Activated naive CD8-positive, alpha-beta T cell treated with anti-CD3 and anti-CD28 coated beads, Interleukin-2, amount 10 ng/mL, durations not matched to agents 7 days and 5 days (primary cell): ENCODE measurements around the gene SH3BP4. TPM values are rescaled to one million over a fixed set of nuclear protein-coding genes. Genes with fewer than 3 reads are reported as not detected.

Source experiments
- ATAC-seq: fragments of 150-1000 bp; cut with Tn5 transposase; one replicate; pipeline ENCODE4 v1.10.0; 2021; ENCODE audit warnings: low read depth, moderate library complexity
- POLR2A ChIA-PET: fragments of 350-600 bp; sonication (Branson Sonifier 250); formaldehyde crosslinking; loops from one replicate; lab custom pipeline; 2021; ENCODE audit warnings: antibody characterized with exemption; lab: Charles Lee
- DNase-seq: peaks from one replicate; pipeline ENCODE4 v3.0.0; 2021
- H3K27ac Mint-ChIP-seq: one replicate; pipeline ENCODE4 v1.8.0; 2022; ENCODE audit warnings: mild to moderate bottlenecking, mixed read lengths
- H3K27me3 Mint-ChIP-seq: one replicate; pipeline ENCODE4 v1.8.0; 2022; ENCODE audit warnings: mild to moderate bottlenecking, moderate library complexity, mixed read lengths
- H3K36me3 Mint-ChIP-seq: one replicate; pipeline ENCODE4 v1.8.0; 2021; ENCODE audit warnings: mild to moderate bottlenecking, mixed read lengths
- H3K4me1 Mint-ChIP-seq: one replicate; pipeline ENCODE4 v1.8.0; 2021; ENCODE audit warnings: mixed read lengths
- H3K4me3 Mint-ChIP-seq: one replicate; pipeline ENCODE4 v1.8.0; 2022; ENCODE audit warnings: mild to moderate bottlenecking, moderate library complexity, mixed read lengths
- H3K9me3 Mint-ChIP-seq: one replicate; pipeline ENCODE4 v1.8.0; 2021; ENCODE audit warnings: mixed read lengths
- total RNA-seq, 2 experiments: library from RNA; stranded (reverse); gene quantifications; one replicate each; pipeline ENCODE4 v1.2.3, GENCODE V29; 2021

The SH3BP4 gene
- total RNA-seq, 2 experiments from 2014 or later: 0.17 TPM; not detected in 1

GRCh38 chr2:235083822-235084221 is 132.0 kb downstream of the SH3BP4 start:
- Mint-ChIP-seq H3K9me3 (peaks cover 1% of the 10 kb centered on the region), H3K4me1 (no peaks in the 10 kb centered on the region), H3K27me3 (no peaks in the 10 kb centered on the region), H3K27ac (no peak overlapping the region), H3K4me3 (no peak overlapping the region), H3K36me3 (no peaks in the 10 kb centered on the region)
- DNase-seq (no peak), ATAC-seq (no peak)
- POLR2A ChIA-PET: no interaction called here

- Mint-ChIP-seq H3K27ac (no peak overlapping the region), H3K9me3 (peaks cover 1% of the 10 kb centered on the region), H3K4me3 (no peak overlapping the region), H3K4me1 (no peaks in the 10 kb centered on the region), H3K36me3 (no peaks in the 10 kb centered on the region), H3K27me3 (peaks cover 1% of the 10 kb centered on the region)
- no peak for DNase-seq
- ATAC-seq: no peak
- POLR2A ChIA-PET: no interaction called here
Observed at GRCh38 chr2:235084424-235084823, 132.6 kb downstream of the SH3BP4 start.

- Mint-ChIP-seq H3K9me3 (peaks cover 1% of the 10 kb centered on the region), H3K27me3 (peaks cover 4% of the 10 kb centered on the region), H3K27ac (no peak overlapping the region), H3K4me3 (no peak overlapping the region), H3K36me3 (no peaks in the 10 kb centered on the region), H3K4me1 (no peaks in the 10 kb centered on the region)
- ATAC-seq: no peak
- no peak for DNase-seq
- POLR2A ChIA-PET: no interaction called here
Observed at GRCh38 chr2:235085476-235085875, 133.7 kb downstream of the SH3BP4 start.

- ATAC-seq: no peak
- Mint-ChIP-seq H3K27me3 (peaks cover 4% of the 10 kb centered on the region), H3K9me3 (peaks cover 1% of the 10 kb centered on the region), H3K36me3 (no peaks in the 10 kb centered on the region), H3K27ac (no peak overlapping the region), H3K4me1 (no peaks in the 10 kb centered on the region), H3K4me3 (no peak overlapping the region)
- POLR2A ChIA-PET: no interaction called here
- no peak for DNase-seq
Observed at GRCh38 chr2:235086481-235087184, 134.8 kb downstream of the SH3BP4 start.

- DNase-seq: no peak
- Mint-ChIP-seq H3K36me3 (no peaks in the 10 kb centered on the region), H3K9me3 (peaks cover 1% of the 10 kb centered on the region), H3K4me3 (no peak overlapping the region), H3K27ac (no peak overlapping the region), H3K4me1 (no peaks in the 10 kb centered on the region), H3K27me3 (peaks cover 4% of the 10 kb centered on the region)
- no peak for ATAC-seq
- POLR2A ChIA-PET: no interaction called here
Observed at GRCh38 chr2:235087832-235088495, 136.1 kb downstream of the SH3BP4 start.

- POLR2A ChIA-PET: no interaction called here
- Mint-ChIP-seq H3K27ac (no peak overlapping the region), H3K27me3 (peaks cover 4% of the 10 kb centered on the region), H3K9me3 (peaks cover 1% of the 10 kb centered on the region), H3K4me3 (no peak overlapping the region), H3K36me3 (no peaks in the 10 kb centered on the region), H3K4me1 (no peaks in the 10 kb centered on the region)
- DNase-seq: no peak
- no peak for ATAC-seq
Observed at GRCh38 chr2:235088496-235088921, 136.7 kb downstream of the SH3BP4 start.

GRCh38 chr2:235091421-235091820 is 139.6 kb downstream of the SH3BP4 start:
- H3K27ac Mint-ChIP-seq: no peak overlapping the region
- POLR2A ChIA-PET: no interaction called here
- H3K9me3 Mint-ChIP-seq: no peaks in the 10 kb centered on the region
- no peak overlapping the region for H3K4me3 Mint-ChIP-seq
- H3K27me3 Mint-ChIP-seq: peaks cover 4% of the 10 kb centered on the region
- H3K36me3 Mint-ChIP-seq: no peaks in the 10 kb centered on the region
- DNase-seq: no peak
- no peaks in the 10 kb centered on the region for H3K4me1 Mint-ChIP-seq
- no peak for ATAC-seq

- Mint-ChIP-seq H3K4me1 (no peaks in the 10 kb centered on the region), H3K27me3 (peaks cover 4% of the 10 kb centered on the region), H3K27ac (no peak overlapping the region), H3K4me3 (no peak overlapping the region), H3K9me3 (no peaks in the 10 kb centered on the region), H3K36me3 (no peaks in the 10 kb centered on the region)
- POLR2A ChIA-PET: no interaction called here
- no peak for DNase-seq
- no peak for ATAC-seq
Observed at GRCh38 chr2:235091983-235092382, 140.2 kb downstream of the SH3BP4 start.

GRCh38 chr2:235092433-235093223 is 140.8 kb downstream of the SH3BP4 start:
- POLR2A ChIA-PET: no interaction called here
- DNase-seq (no peak), ATAC-seq (no peak)
- H3K9me3 Mint-ChIP-seq: no peaks in the 10 kb centered on the region
- H3K4me1 Mint-ChIP-seq: no peaks in the 10 kb centered on the region
- H3K27ac Mint-ChIP-seq: no peak overlapping the region
- H3K27me3 Mint-ChIP-seq: peaks cover 4% of the 10 kb centered on the region
- no peaks in the 10 kb centered on the region for H3K36me3 Mint-ChIP-seq
- H3K4me3 Mint-ChIP-seq: no peak overlapping the region

GRCh38 chr2:235094457-235094856 is 142.6 kb downstream of the SH3BP4 start:
- POLR2A ChIA-PET: no interaction called here
- no peak overlapping the region for H3K4me3 Mint-ChIP-seq
- H3K4me1 Mint-ChIP-seq: no peaks in the 10 kb centered on the region
- no peaks in the 10 kb centered on the region for H3K36me3 Mint-ChIP-seq
- DNase-seq (no peak), ATAC-seq (no peak)
- H3K9me3 Mint-ChIP-seq: no peaks in the 10 kb centered on the region
- H3K27ac Mint-ChIP-seq: no peak overlapping the region
- peaks cover 3% of the 10 kb centered on the region for H3K27me3 Mint-ChIP-seq

GRCh38 chr2:235095569-235095968 is 143.8 kb downstream of the SH3BP4 start:
- Mint-ChIP-seq H3K27me3 (no peaks in the 10 kb centered on the region), H3K27ac (no peak overlapping the region), H3K36me3 (no peaks in the 10 kb centered on the region), H3K9me3 (no peaks in the 10 kb centered on the region), H3K4me1 (no peaks in the 10 kb centered on the region), H3K4me3 (no peak overlapping the region)
- ATAC-seq (no peak), DNase-seq (no peak)
- POLR2A ChIA-PET: no interaction called here

- no peak for DNase-seq
- Mint-ChIP-seq H3K4me3 (no peak overlapping the region), H3K27me3 (no peaks in the 10 kb centered on the region), H3K27ac (no peak overlapping the region), H3K4me1 (no peaks in the 10 kb centered on the region), H3K36me3 (no peaks in the 10 kb centered on the region), H3K9me3 (no peaks in the 10 kb centered on the region)
- POLR2A ChIA-PET: no interaction called here
- ATAC-seq: no peak
Observed at GRCh38 chr2:235096447-235096846, 144.6 kb downstream of the SH3BP4 start.

GRCh38 chr2:235097196-235097595 is 145.4 kb downstream of the SH3BP4 start:
- Mint-ChIP-seq H3K27me3 (no peaks in the 10 kb centered on the region), H3K9me3 (no peaks in the 10 kb centered on the region), H3K4me3 (no peak overlapping the region), H3K4me1 (no peaks in the 10 kb centered on the region), H3K27ac (no peak overlapping the region), H3K36me3 (no peaks in the 10 kb centered on the region)
- POLR2A ChIA-PET: no interaction called here
- no peak for ATAC-seq
- no peak for DNase-seq
